PC-9 (cell line): ENCODE data around the gene POLR1G.
"Not testable (repeated sequence)": the region's sequence is repeated elsewhere in the genome, so short reads cannot be mapped to it uniquely, and the experiment has no call there.

Experiments used
- CTCF ChIP-seq: fragments of 200-600 bp; sonication (generic); conservative IDR thresholded peaks from 2 replicates; pipeline ENCODE4 v1.6.1; 2017; ENCODE audit warnings: mixed run types, antibody characterized with exemption, mild to moderate bottlenecking, moderate library complexity
- EZH2 ChIP-seq: fragments of 200-600 bp; sonication (generic); IDR thresholded peaks from 2 replicates; pipeline ENCODE4 v1.8.0; 2017; ENCODE audit warnings: antibody characterized with exemption, low read depth

GRCh38 chr19:45431008-45431407, 24.6 kb downstream of the POLR1G start:
- not testable (repeated sequence) for TF ChIP-seq CTCF, EZH2
